ENCODE data around the gene FADS2. TPM values are rescaled to one million over a fixed set of nuclear protein-coding genes. Genes with fewer than 3 reads are reported as not detected.
"Not testable (repeated sequence)": the region's sequence is repeated elsewhere in the genome, so short reads cannot be mapped to it uniquely, and the experiment has no call there.

Gene FADS2
- total RNA-seq, 1 experiment from 2014 or later, result 20.6 TPM

GRCh38 chr11:61879152-61879551, 51.1 kb downstream of the FADS2 start:
- POLR2A ChIA-PET, result no interaction called here
- no TSS peak for BruUV-seq (replicated peaks)
- Mint-ChIP-seq H3K36me3 (ENCODE audit: insufficient read depth, unreplicated experiment) (peaks cover 6% of the 10 kb centered on the region), H3K4me1 (ENCODE audit: insufficient read depth, unreplicated experiment) (peaks cover 22% of the 10 kb centered on the region), H3K27ac (ENCODE audit: low read depth, unreplicated experiment) (no peak overlapping the region), H3K9me3 (ENCODE audit: unreplicated experiment) (no peaks in the 10 kb centered on the region), H3K4me3 (ENCODE audit: unreplicated experiment) (no peak overlapping the region), H3K27me3 (ENCODE audit: insufficient read depth, unreplicated experiment) (no peaks in the 10 kb centered on the region)
- intact Hi-C loops (cut with micrococcal nuclease), result no loop called here
- DNase-seq (ENCODE audit: unreplicated experiment), result no peak
- CTCF ChIA-PET, result interaction anchor here (0.6 to 1.5 kb wide), 4 partner anchors 63 to 378 kb away, joined by 3 to 6 read pairs (median 4); no protein-coding TSS in a partner anchor
- no peak for TF ChIP-seq CTCF (IDR thresholded peaks at IDR 0.05; ENCODE audit: unreplicated experiment)

- TF ChIP-seq CTCF (IDR thresholded peaks at IDR 0.05; ENCODE audit: unreplicated experiment), result no peak
- no TSS peak for BruUV-seq (replicated peaks)
- no peaks in the 10 kb centered on the region for H3K9me3 Mint-ChIP-seq (ENCODE audit: unreplicated experiment)
- H3K27ac Mint-ChIP-seq (ENCODE audit: low read depth, unreplicated experiment), result no peak overlapping the region
- H3K27me3 Mint-ChIP-seq (ENCODE audit: insufficient read depth, unreplicated experiment), result no peaks in the 10 kb centered on the region
- ChIA-PET CTCF (interaction anchor here (0.6 to 3.4 kb wide), 5 partner anchors 9 to 82 kb away, joined by 3 to 20 read pairs (median 5); no protein-coding TSS in a partner anchor), POLR2A (no interaction called here)
- H3K36me3 Mint-ChIP-seq (ENCODE audit: insufficient read depth, unreplicated experiment), result peaks cover 6% of the 10 kb centered on the region
- H3K4me1 Mint-ChIP-seq (ENCODE audit: insufficient read depth, unreplicated experiment), result peaks cover 17% of the 10 kb centered on the region
- H3K4me3 Mint-ChIP-seq (ENCODE audit: unreplicated experiment), result no peak overlapping the region
- intact Hi-C loops (cut with micrococcal nuclease), result no loop called here
- DNase-seq (ENCODE audit: unreplicated experiment), result no peak
Measured at GRCh38 chr11:61880031-61880430, 51.9 kb downstream of the FADS2 start.

- Mint-ChIP-seq H3K36me3 (ENCODE audit: insufficient read depth, unreplicated experiment) (peaks cover 6% of the 10 kb centered on the region), H3K27me3 (ENCODE audit: insufficient read depth, unreplicated experiment) (no peaks in the 10 kb centered on the region), H3K4me1 (ENCODE audit: insufficient read depth, unreplicated experiment) (peaks cover 17% of the 10 kb centered on the region), H3K27ac (ENCODE audit: low read depth, unreplicated experiment) (no peak overlapping the region), H3K9me3 (ENCODE audit: unreplicated experiment) (no peaks in the 10 kb centered on the region), H3K4me3 (ENCODE audit: unreplicated experiment) (no peak overlapping the region)
- TF ChIP-seq CTCF (IDR thresholded peaks at IDR 0.05; ENCODE audit: unreplicated experiment), result no peak
- POLR2A ChIA-PET, result interaction anchor here (0.6 kb wide), 1 partner anchor 88 kb away, joined by 3 read pairs; the partner anchor contains the start of genes FEN1 and TMEM258
- CTCF ChIA-PET, result interaction anchor here (0.6 to 3.4 kb wide), 6 partner anchors 9 to 201 kb away, joined by 3 to 20 read pairs (median 8); no protein-coding TSS in a partner anchor
- BruUV-seq (replicated peaks), result no TSS peak
- intact Hi-C loops (cut with micrococcal nuclease), result no loop called here
- no peak for DNase-seq (ENCODE audit: unreplicated experiment)
Measured at GRCh38 chr11:61880454-61880853, 52.4 kb downstream of the FADS2 start.

- H3K4me3 Mint-ChIP-seq (ENCODE audit: unreplicated experiment), result no peak overlapping the region
- DNase-seq (ENCODE audit: unreplicated experiment), result no peak
- CTCF ChIA-PET, result interaction anchor here (0.6 to 3.4 kb wide), 7 partner anchors 10 to 227 kb away, joined by 3 to 20 read pairs (median 6); no protein-coding TSS in a partner anchor
- peaks cover 17% of the 10 kb centered on the region for H3K4me1 Mint-ChIP-seq (ENCODE audit: insufficient read depth, unreplicated experiment)
- H3K27ac Mint-ChIP-seq (ENCODE audit: low read depth, unreplicated experiment), result no peak overlapping the region
- POLR2A ChIA-PET, result interaction anchor here (0.7 to 2.1 kb wide), 2 partner anchors 61 to 81 kb away, joined by 5 to 6 read pairs; no protein-coding TSS in a partner anchor
- TF ChIP-seq CTCF (IDR thresholded peaks at IDR 0.05; ENCODE audit: unreplicated experiment), result no peak
- intact Hi-C loops (cut with micrococcal nuclease), result no loop called here
- no TSS peak for BruUV-seq (replicated peaks)
- H3K27me3 Mint-ChIP-seq (ENCODE audit: insufficient read depth, unreplicated experiment), result no peaks in the 10 kb centered on the region
- H3K36me3 Mint-ChIP-seq (ENCODE audit: insufficient read depth, unreplicated experiment), result peaks cover 1% of the 10 kb centered on the region
- no peaks in the 10 kb centered on the region for H3K9me3 Mint-ChIP-seq (ENCODE audit: unreplicated experiment)
Measured at GRCh38 chr11:61881397-61881796, 53.3 kb downstream of the FADS2 start.

GRCh38 chr11:61882267-61882666, 54.2 kb downstream of the FADS2 start:
- BruUV-seq (replicated peaks); H3K27me3 Mint-ChIP-seq (ENCODE audit: insufficient read depth, unreplicated experiment); DNase-seq (ENCODE audit: unreplicated experiment); H3K36me3 Mint-ChIP-seq (ENCODE audit: insufficient read depth, unreplicated experiment); intact Hi-C loops (cut with micrococcal nuclease); H3K27ac Mint-ChIP-seq (ENCODE audit: low read depth, unreplicated experiment); H3K9me3 Mint-ChIP-seq (ENCODE audit: unreplicated experiment); H3K4me3 Mint-ChIP-seq (ENCODE audit: unreplicated experiment): not testable (repeated sequence)
- peaks cover 19% of the 10 kb centered on the region for H3K4me1 Mint-ChIP-seq (ENCODE audit: insufficient read depth, unreplicated experiment)
- POLR2A ChIA-PET, result interaction anchor here (0.6 to 2.1 kb wide), 3 partner anchors 62 to 195 kb away, joined by 3 to 6 read pairs (median 4); no protein-coding TSS in a partner anchor
- CTCF ChIA-PET, result interaction anchor here (1.1 to 4.7 kb wide), 7 partner anchors 9 to 226 kb away, joined by 4 to 20 read pairs (median 6); no protein-coding TSS in a partner anchor
